Gastrocnemius medialis (tissue), 4 donors: ENCODE measurements around the gene PXDN. TPM values are rescaled to one million over a fixed set of nuclear protein-coding genes. Genes with fewer than 3 reads are reported as not detected.

Source experiments
- ATAC-seq, 2 donors: fragments of 150-250 bp; one replicate each; pipeline ENCODE4 v1.9.1; 2016
- DNase-seq, 2 donors: peaks; one replicate each; pipeline ENCODE4 v3.0.0-alpha.2; 2019
- H3K27ac ChIP-seq, 4 donors: fragments of 200-600 bp; sonication (generic); 1 replicate in 1 of 4; 2 replicates in 3 of 4; pipeline ENCODE4 v1.5.1; 2016 to 2018; ENCODE audit warnings: mild to moderate bottlenecking in 2 of 4, moderate library complexity in 1 of 4
- H3K27me3 ChIP-seq, 3 donors: fragments of 200-600 bp; sonication (generic) in 2 of 3; 1 replicate in 1 of 3; 2 replicates in 2 of 3; pipeline versions ENCODE4 v1.5.1 to v1.6.0; 2016 to 2019; ENCODE audit warnings: mild to moderate bottlenecking in 1 of 3, moderate library complexity in 1 of 3
- H3K36me3 ChIP-seq, 2 donors: fragments of 200-600 bp; sonication (generic) in 1 of 2; one replicate each; pipeline ENCODE4 v1.5.1; 2017 to 2018
- H3K4me1 ChIP-seq, 2 donors: fragments of 200-600 bp; sonication (generic) in 1 of 2; one replicate each; pipeline ENCODE4 v1.5.1; 2016 to 2017; ENCODE audit warnings: mild to moderate bottlenecking in 2 of 2
- H3K4me3 ChIP-seq, 4 donors: fragments of 200-600 bp; sonication (generic) in 3 of 4; 1 replicate in 1 of 4; 2 replicates in 3 of 4; pipeline ENCODE4 v1.5.1; 2016 to 2019; ENCODE audit warnings: mild to moderate bottlenecking in 2 of 4
- H3K9me3 ChIP-seq, 3 donors: fragments of 200-600 bp; sonication (generic) in 2 of 3; 1 replicate in 1 of 3; 2 replicates in 2 of 3; pipeline ENCODE4 v1.5.1; 2016 to 2019
- POLR2A ChIP-seq, 2 donors: fragments of 450-650 bp; IDR thresholded peaks; one replicate each; pipeline ENCODE4 v1.6.1; 2017; ENCODE audit warnings: antibody characterized with exemption in 2 of 2, mild to moderate bottlenecking in 2 of 2, moderate library complexity in 2 of 2
- in situ Hi-C, 4 donors: fragments of 200-750 bp; cut with MboI; loops; one replicate each; pipeline versions ENCODE4 v1.15.0 to v1.8.0; 2017; ENCODE audit warnings: low sequenced_read_pairs in 4 of 4
- intact Hi-C: fragments of 100-400 bp; cut with DNase I; formaldehyde crosslinking; loops from one replicate; pipeline ENCODE4 v1.15.1; 2023; ENCODE audit warnings: low total_unique reads
- total RNA-seq, 4 donors: library from RNA; depleted of rRNA; stranded (reverse); fragments of >200 nt; gene quantifications; one replicate each; pipeline versions ENCODE4 v1.1.0 to v1.2.3, GENCODE V29; 2016
- TF ChIP-seq, protein P1 (sequence below), 5 experiments: fragments of 450-650 bp in 3 of 5; fragments of 200-600 bp in 2 of 5; sonication (generic) in 2 of 5; IDR thresholded peaks in 4 of 5; conservative IDR thresholded peaks in 1 of 5; 1 replicate in 4 of 5; 2 replicates in 1 of 5; pipeline ENCODE4 v1.5.1; 2016 to 2019; ENCODE audit warnings: antibody characterized with exemption in 5 of 5, mild to moderate bottlenecking in 3 of 5, moderate library complexity in 3 of 5

Gene PXDN
- total RNA-seq, 4 donors from 2014 or later = 7.8 to 13.4 (median 10.3) TPM

DNA sequence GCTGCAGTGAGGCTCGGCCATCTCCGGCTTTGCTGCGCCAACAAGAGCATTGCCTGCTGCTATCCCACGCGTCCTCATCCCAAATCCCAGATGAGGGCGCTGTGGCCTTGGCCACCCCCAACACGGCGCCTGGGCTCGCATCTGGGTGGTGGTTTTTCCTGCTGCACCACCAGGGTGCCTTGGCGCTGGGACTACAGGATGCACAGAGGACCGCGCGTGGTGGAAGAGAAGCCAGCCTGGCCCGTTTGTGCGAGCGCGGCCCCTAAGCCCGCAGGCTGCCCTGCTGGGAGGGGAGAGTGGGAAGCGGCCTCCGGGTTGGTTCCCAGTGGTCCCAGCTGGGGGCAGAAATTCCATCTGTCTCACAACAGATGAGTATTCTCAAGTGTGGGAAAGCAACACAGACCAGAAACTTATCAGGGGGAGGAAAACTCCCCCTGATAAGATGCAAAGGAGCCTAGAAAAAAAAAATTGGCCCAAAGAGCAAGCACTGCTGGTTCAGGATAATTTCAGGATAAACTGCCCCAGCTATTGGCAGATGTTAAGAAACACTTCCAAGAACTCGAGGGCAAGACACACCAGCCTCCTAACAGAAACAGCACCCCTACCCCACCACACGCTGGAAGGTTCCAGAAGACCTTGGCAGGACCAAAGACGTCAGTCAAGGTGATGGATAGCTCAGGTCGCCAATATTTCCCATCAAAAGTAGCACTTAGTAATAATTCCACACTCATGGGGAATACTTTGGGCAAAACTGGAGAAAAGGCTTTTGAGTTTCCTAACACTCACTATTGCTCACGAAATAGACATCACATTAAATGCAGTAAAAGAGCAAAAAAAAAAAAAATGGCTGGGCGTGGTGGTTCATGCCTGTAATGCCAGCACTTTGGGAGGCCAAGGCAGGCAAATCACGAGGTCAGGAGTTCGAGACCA is 152.1 kb downstream of the PXDN start:
- H3K4me3 ChIP-seq = peak overlapping the region in 1 of 4 donors; percentile 1
- peaks cover 0 to 13% of the 10 kb centered on the region in 2 donors for H3K4me1 ChIP-seq
- peak overlapping the region in 1 of 4 donors; percentile 25 for H3K27ac ChIP-seq
- in situ Hi-C loops (no loop called here), intact Hi-C loops (loop anchor here (2.0 to 5.0 kb wide), 2 partner anchors 153 to 225 kb away; partner anchors contain the start of gene PXDN)
- H3K27me3 ChIP-seq = peaks cover 4 to 13% (median 11%) of the 10 kb centered on the region in 3 donors
- DNase-seq (peak in 1 of 2 donors; percentile 43), ATAC-seq (peak in 1 of 2 donors; percentile 25)
- H3K9me3 ChIP-seq = no peaks in the 10 kb centered on the region
- no peak for TF ChIP-seq POLR2A (IDR thresholded peaks at IDR 0.05)
- TF ChIP-seq, protein P1, sequence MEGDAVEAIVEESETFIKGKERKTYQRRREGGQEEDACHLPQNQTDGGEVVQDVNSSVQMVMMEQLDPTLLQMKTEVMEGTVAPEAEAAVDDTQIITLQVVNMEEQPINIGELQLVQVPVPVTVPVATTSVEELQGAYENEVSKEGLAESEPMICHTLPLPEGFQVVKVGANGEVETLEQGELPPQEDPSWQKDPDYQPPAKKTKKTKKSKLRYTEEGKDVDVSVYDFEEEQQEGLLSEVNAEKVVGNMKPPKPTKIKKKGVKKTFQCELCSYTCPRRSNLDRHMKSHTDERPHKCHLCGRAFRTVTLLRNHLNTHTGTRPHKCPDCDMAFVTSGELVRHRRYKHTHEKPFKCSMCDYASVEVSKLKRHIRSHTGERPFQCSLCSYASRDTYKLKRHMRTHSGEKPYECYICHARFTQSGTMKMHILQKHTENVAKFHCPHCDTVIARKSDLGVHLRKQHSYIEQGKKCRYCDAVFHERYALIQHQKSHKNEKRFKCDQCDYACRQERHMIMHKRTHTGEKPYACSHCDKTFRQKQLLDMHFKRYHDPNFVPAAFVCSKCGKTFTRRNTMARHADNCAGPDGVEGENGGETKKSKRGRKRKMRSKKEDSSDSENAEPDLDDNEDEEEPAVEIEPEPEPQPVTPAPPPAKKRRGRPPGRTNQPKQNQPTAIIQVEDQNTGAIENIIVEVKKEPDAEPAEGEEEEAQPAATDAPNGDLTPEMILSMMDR (IDR thresholded peaks at IDR 0.05 in 4 of 5, conservative IDR thresholded peaks at IDR 0.05 in 1 of 5) = peak; percentile 34 to 52 (median 46)
- H3K36me3 ChIP-seq = no peaks in the 10 kb centered on the region

DNA sequence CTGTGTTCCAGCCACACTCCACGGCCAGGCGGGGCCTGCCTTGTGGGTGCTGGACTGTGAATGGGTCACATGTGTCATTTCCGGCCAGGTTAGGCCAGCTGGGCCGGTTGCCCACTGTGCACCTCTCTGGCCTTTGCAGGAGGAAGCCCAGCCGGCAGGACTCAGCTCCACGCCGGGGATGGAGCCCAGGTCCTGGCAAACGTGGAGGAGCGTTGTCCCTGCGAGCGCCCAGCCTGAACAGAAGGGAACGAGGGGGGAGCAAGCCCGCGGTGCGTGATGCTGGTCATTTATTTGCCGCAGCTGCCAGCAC is 152.9 kb downstream of the PXDN start:
- Histone ChIP-seq H3K4me1 (peaks cover 0 to 13% of the 10 kb centered on the region in 2 donors), H3K27ac (no peak overlapping the region), H3K4me3 (peak overlapping the region in 1 of 4 donors; percentile 1), H3K9me3 (no peaks in the 10 kb centered on the region), H3K36me3 (no peaks in the 10 kb centered on the region), H3K27me3 (peaks cover 4 to 13% (median 11%) of the 10 kb centered on the region in 3 donors)
- intact Hi-C loops (loop anchor here (5.0 kb wide), 1 partner anchor 226 kb away; no protein-coding TSS in a partner anchor), in situ Hi-C loops (no loop called here)
- no peak for DNase-seq
- ATAC-seq = peak in 1 of 2 donors; percentile 33
- TF ChIP-seq, protein P1 (IDR thresholded peaks at IDR 0.05 in 4 of 5, conservative IDR thresholded peaks at IDR 0.05 in 1 of 5) = no peak
- no peak for TF ChIP-seq POLR2A (IDR thresholded peaks at IDR 0.05)

DNA sequence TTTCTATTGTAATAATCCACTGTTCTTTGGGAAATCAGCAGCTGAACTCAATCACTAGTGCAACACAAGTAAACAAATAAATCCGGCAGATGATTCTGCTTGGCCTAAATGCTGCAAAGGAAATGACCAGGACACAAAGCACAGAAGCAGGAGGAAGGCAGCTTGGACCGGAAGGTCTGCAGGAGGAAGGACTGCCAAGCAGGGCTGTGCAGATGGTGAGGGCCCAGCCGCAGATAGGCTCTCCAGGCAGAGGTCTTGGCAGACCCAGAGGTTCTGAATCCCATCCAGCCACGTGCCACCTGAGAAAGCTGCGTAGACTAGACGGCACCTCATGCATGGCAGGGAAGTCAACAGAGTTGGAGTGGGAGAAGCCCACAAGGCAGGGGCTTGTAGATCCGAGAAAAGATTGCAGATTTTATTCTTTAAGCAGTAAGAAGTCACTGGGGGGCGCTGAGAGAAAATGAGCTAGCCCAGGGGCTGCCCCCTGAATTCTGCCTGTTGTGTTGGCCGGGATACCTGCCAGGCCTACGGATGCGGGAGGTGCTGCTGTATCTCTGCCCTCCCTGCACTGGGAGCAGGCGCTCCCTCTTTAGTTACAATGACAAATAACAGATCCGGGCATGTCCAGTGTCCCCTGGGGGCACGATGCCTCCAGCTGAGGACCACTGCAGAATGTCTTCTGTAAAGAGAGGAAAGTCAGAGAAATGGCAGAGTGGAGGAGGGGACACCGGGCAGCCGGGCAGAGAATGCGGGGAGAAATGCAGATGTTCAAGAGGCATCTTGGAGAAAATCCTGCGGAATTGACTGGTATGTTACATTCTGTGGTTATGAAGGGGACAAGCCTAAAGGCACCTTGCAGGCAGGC is 153.5 kb downstream of the PXDN start:
- ATAC-seq (peak in 1 of 2 donors; percentile 18), DNase-seq (no peak)
- intact Hi-C loops (loop anchor here (5.0 kb wide), 1 partner anchor 226 kb away; no protein-coding TSS in a partner anchor), in situ Hi-C loops (no loop called here)
- H3K36me3 ChIP-seq = no peaks in the 10 kb centered on the region
- peaks cover 4 to 13% (median 11%) of the 10 kb centered on the region in 3 donors for H3K27me3 ChIP-seq
- H3K9me3 ChIP-seq = no peaks in the 10 kb centered on the region
- no peak overlapping the region for H3K4me3 ChIP-seq
- no peak overlapping the region for H3K27ac ChIP-seq
- no peak for TF ChIP-seq POLR2A (IDR thresholded peaks at IDR 0.05)
- TF ChIP-seq, protein P1 (IDR thresholded peaks at IDR 0.05 in 4 of 5, conservative IDR thresholded peaks at IDR 0.05 in 1 of 5) = no peak
- H3K4me1 ChIP-seq = peaks cover 0 to 13% of the 10 kb centered on the region in 2 donors

DNA sequence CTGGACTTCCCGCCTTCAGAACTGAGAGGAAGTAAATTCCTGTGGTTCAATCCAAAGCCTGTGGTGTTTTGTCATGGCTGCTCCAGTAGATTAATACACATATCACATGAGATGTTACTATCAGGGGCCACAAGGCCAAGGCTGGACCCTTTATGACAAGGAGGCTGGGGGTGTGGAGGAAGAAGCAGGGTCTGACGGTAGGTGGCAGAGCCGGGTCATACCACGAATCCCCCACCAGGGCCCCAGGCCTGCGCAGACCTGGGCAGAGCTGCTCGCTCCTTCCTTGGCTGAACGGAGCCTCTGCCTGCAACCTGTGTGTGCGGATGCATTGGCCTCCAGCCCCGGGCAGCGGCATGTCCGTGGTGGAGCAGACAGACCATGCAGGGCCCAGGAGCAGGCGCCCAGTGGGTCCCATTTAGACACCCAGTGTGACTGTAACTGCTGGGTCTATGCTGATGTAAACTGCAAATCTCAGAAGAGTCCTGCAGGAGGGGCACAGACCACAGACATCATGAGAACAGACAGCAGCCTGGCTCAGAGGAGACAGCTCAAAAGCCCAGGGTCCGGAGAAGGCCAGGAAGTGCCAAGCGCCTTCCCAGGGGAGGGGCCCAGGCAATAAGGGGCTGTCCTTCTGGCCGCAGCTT is 155.2 kb downstream of the PXDN start:
- H3K9me3 ChIP-seq = no peaks in the 10 kb centered on the region
- DNase-seq = no peak
- H3K4me1 ChIP-seq = peaks cover 0 to 13% of the 10 kb centered on the region in 2 donors
- no peak for TF ChIP-seq POLR2A (IDR thresholded peaks at IDR 0.05)
- TF ChIP-seq, protein P1 (IDR thresholded peaks at IDR 0.05 in 4 of 5, conservative IDR thresholded peaks at IDR 0.05 in 1 of 5) = no peak
- no peak overlapping the region for H3K27ac ChIP-seq
- in situ Hi-C loops (no loop called here), intact Hi-C loops (no loop called here)
- ATAC-seq = no peak
- peaks cover 4 to 13% (median 11%) of the 10 kb centered on the region in 3 donors for H3K27me3 ChIP-seq
- H3K36me3 ChIP-seq = no peaks in the 10 kb centered on the region
- H3K4me3 ChIP-seq = no peak overlapping the region
